Testis (tissue), 2 donors: ENCODE results near the gene SLC22A2.

ENCODE experiments used
- POLR2A ChIP-seq: fragments of 450-650 bp; IDR thresholded peaks from one replicate; pipeline ENCODE4 v1.6.1; 2017; ENCODE audit warnings: antibody characterized with exemption, mild to moderate bottlenecking, moderate library complexity
- TF ChIP-seq, protein P1 (sequence below), 3 experiments: fragments of 450-650 bp in 2 of 3; fragments of 200-600 bp in 1 of 3; sonication (generic) in 1 of 3; IDR thresholded peaks; one replicate each; pipeline ENCODE4 v1.5.1; 2016 to 2019; ENCODE audit warnings: antibody characterized with exemption in 3 of 3, mild to moderate bottlenecking in 2 of 3, moderate library complexity in 1 of 3

DNA sequence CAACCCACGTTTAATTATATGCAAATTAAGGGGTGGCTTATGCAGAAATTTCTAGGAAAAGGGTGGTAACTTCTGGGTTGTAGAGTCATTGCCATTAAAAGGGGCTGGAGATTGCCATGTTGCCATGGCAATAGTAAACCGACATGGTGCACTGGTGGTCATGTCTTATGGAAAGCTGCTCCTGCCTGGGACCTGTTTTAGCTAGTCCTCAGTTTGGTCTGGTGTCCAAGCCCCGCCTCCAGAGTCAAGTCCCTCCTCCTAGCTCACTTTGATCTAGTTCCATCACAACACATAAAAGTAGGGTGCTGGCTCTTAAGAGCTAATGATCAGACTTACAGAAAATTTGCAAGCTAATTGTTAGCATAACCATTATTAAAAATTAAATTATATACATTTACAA is 5.3 kb downstream of the SLC22A2 start:
- TF ChIP-seq, protein P1, sequence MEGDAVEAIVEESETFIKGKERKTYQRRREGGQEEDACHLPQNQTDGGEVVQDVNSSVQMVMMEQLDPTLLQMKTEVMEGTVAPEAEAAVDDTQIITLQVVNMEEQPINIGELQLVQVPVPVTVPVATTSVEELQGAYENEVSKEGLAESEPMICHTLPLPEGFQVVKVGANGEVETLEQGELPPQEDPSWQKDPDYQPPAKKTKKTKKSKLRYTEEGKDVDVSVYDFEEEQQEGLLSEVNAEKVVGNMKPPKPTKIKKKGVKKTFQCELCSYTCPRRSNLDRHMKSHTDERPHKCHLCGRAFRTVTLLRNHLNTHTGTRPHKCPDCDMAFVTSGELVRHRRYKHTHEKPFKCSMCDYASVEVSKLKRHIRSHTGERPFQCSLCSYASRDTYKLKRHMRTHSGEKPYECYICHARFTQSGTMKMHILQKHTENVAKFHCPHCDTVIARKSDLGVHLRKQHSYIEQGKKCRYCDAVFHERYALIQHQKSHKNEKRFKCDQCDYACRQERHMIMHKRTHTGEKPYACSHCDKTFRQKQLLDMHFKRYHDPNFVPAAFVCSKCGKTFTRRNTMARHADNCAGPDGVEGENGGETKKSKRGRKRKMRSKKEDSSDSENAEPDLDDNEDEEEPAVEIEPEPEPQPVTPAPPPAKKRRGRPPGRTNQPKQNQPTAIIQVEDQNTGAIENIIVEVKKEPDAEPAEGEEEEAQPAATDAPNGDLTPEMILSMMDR (IDR thresholded peaks at IDR 0.05): no peak
- no peak for TF ChIP-seq POLR2A
